Measurements from ENCODE around the gene TTC39B.

DNA sequence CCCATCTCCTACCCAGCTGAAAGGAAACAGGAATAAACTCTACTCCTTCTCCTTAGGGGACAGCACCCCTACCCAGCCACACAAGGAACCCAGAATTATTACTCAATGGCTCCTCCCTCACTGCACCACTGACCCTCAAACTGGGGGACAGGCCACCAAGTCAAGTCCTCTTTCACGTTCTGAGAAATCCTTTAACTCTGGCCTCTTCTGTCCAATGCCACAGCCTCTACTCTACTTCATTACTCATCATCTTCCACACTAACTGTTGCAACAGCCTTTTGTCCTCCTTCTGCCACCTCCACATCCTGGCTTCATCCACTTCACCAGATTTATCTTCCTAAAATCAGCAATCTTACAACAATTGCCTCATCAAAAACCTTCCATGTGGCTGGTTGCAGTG is 6.8 kb downstream of the TTC39B start:
- TF ChIP-seq CTCF (IDR thresholded peaks at IDR 0.05) (no peak), POLR2AphosphoS5 (IDR thresholded peaks at IDR 0.05) (no peak)
